HG02759 (cell line): ENCODE results near the gene ABR.

ENCODE experiments used
- ATAC-seq: cut with Tn5 transposase; IDR thresholded peaks from one replicate; pipeline ENCODE4 v1.9.1; 2021; ENCODE audit warnings: mild to moderate bottlenecking, moderate library complexity; ENCODE audit not compliant: unreplicated experiment

Gene ABR

DNA sequence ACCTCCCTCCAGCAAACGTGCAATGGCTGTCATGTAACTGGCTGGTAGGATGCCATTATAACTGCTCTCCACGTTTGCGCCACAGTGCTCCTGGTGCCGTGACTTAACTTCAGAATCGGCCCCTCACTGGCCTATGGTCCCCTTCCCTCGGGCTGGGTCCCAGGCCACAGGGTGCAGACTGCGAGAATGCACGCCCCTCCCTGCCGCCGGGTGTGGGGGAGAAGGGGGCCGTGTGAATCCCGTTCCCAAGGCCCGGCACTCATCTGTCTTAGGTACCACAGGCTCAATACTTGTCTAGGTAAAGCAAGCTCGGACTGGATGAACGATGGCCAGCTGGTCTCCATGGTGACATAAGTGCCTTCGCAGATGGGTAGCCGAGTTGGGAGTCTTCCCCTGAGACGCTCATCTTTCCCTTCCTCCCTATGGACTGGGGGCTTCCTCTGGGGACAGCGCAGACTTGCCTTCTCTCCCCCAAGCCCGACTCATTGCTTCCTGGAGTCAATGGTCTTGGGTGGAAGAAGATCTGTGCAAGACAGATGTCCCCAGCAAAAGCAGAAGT lies 145.1 kb downstream of the ABR start:
- ATAC-seq: no peak

DNA sequence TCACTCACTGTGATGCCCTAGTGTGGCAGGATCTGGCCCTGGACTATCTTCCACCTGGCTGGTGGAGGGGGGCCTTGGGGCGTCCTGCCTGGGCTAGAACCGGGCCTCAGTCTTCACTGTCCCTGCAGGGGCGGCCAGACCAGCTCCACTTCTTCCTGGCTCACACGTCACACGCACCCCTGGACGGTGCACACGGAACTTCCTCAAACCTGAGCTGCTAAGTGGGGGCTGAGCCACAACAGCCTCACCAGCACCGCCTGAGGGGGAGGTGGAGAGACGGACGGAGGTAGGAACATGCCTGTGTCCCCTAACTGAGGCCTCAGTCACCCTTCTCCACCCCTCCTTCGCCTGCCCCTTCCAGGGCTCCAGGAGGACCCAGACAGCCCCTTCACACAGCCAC lies 146.3 kb downstream of the ABR start:
- ATAC-seq: no peak

DNA sequence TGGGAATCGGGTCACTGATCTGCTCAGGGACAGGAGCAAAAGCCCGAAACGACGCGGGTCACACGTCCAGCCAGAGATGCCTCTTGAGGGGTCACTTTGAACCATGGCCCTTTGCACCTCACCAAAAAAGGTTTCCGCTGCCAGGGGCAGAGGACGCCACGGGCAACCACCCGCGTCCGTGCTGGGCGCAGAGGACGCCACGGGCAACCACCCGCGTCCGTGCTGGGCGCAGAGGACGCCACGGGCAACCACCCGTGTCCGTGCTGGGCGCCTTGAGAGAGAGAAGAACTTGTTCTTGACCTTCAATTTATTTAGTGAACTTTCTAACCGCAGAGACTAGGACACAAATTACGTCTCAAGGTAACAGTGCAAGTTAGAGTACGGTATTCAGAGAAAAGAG lies 147.4 kb downstream of the ABR start:
- no peak for ATAC-seq

DNA sequence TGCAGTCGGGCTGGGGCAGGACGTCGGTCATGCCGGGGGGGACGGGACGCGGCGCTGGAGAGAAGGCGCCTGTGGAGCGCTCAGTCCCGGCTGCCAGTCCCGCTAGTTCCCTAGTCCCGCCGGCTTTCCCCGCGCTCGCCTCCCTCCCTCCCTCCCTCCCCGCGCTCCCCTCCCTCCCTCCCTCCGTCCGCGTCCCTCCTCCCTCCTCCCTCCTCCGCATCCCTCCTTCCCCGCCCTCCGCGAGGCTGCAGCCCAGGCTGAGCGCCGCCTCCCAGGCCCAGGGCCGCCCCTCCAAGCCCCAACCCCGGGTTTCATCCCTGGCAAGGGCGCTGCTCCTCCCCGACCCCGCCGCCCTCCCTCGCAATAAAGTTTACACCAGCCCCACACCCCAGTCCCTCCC lies 148.1 kb downstream of the ABR start:
- no peak for ATAC-seq

DNA sequence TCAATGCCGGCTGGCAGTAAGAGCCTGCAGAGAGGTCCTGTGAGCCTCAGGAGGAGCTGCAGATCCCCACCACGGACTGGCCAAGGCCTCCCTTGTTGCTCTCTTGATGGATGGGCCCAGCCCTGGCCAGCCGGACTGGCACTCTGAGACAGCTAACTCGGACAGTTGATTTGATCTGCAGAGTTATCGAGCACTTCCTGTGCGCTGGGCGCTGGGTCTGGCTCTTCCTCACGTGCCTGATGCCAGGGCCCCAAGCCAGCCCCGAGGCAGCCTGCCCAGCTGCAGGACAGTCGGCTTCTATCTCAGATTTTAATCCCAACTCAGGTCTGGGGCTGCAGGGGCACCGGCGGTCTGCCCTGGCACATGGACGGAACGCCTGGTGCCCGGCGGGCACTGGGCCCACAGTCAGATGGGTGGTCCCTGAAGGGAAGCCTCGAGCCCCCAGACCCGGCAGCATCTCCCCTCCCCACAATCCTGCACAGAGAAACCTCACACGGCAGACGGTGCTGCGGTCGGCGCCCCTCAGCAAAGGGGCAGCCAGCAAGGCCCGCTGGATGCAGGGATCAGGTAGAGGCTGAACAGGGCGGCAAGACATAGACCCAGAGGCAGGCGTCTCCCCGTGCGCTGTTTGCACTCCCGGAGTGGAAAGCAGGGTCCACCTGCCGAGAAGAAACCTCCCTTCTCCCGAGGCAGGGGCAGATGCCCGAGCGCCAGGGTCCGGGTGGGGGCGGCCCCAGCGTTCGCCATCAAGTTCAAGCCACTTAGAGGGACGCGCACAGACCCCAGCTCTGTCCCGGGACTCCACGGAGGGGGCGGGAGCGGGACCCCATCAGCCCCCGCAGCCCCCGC lies 148.9 kb downstream of the ABR start:
- ATAC-seq: no peak

DNA sequence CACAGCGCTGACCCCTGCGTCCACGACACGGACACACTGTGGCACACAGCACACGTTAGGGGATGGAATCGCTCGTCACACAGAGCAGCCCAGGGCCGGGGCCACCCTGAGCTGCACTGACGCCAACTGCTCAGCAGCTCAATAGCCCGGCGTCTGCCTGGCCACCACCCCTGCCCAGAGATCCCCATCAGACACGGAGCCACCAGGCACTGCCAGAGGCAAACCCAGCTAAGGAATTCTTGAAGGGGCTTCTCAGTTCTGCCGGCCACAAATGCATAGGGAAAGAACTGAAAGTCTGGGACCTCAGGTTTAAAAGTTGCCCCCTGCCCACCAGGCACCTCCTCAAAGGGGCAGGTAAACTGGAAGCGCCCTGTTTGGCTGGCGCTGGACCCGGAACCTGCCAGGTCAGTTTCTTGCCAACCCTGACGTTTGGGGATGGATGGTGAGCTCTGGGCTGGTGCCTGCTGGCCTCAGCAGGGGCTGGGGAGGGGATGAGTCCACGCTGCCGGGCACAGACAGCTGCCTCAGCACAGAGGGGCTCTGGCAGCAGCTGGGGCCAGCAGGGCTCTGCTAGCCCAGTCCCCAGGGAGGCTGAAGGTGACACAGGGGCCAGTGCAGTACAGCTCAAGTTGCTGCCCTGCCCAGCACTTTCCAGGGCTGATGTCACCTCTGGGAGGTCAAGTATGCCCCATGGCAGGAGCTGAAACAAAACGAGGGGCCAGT lies 149.7 kb downstream of the ABR start:
- no peak for ATAC-seq

DNA sequence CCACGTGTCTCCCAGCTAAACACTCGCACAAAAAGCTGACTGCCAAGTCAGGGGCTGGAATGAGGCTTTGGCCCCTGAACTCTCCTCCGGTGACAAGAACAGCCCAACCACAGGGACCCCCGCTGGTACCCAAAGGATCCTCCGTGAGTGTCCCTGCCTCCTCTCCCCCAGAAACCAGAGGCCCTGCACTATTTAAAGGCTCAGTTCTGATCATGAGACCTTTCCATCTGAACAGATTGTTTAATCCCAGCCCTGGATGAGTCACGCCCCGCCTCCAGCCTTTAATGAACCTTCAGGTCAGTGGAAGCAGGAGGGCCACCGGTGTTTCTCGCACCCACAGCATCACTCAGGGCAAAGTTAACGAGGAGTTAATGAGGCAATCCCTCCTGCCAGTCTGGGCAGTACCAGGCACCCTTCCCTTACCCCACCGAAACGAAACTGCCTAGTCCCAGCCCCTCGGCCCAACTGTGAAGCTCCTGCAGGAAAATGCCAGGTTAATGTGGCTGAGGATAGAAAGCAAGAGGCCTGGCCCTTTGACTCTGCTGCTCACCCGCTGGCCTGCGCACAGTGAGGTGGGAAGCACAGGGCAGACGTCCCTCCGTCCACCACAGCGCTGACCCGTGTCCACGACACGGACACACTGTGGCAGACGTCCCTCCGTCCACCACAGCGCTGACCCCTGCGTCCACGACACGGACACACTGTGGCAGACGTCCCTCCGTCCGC lies 150.4 kb downstream of the ABR start:
- no peak for ATAC-seq

DNA sequence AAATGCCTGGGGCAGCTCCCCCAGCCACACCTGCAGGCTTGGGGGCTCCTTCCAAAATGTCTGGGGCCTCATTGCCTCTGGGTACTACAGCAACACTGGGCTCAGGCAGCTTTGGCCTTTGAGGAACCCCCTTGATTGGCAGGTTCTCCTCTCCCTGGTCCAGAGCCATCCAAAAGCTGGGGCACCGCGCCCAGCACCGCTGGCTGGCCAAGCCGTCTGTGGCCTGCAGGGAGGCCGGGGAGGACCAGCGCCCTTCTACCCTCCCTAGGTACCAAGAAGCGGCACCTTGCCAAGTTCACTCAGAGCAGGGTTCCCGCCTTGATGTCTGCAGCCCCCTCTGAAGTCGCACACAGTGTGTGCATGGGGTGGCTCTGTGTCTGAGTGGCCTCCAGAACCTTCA lies 152.7 kb downstream of the ABR start:
- no peak for ATAC-seq

DNA sequence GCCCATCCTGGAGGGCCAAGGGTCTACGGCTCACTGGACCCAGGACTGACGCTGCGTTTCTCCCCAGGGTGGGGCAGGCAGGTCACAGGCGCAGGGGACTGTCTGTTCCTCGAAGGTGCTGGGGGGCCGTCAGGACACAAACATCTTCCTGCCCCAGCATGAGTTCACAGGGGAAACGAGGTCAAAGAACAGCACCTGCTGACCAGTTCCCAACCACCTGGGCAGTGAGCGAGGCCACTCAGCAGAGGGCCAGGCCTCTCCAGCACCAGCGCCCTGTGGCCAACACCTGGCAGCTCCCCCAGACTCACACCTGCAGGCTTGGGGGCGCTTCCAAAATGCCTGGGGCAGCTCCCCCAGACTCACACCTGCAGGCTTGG lies 153.2 kb downstream of the ABR start:
- no peak for ATAC-seq

DNA sequence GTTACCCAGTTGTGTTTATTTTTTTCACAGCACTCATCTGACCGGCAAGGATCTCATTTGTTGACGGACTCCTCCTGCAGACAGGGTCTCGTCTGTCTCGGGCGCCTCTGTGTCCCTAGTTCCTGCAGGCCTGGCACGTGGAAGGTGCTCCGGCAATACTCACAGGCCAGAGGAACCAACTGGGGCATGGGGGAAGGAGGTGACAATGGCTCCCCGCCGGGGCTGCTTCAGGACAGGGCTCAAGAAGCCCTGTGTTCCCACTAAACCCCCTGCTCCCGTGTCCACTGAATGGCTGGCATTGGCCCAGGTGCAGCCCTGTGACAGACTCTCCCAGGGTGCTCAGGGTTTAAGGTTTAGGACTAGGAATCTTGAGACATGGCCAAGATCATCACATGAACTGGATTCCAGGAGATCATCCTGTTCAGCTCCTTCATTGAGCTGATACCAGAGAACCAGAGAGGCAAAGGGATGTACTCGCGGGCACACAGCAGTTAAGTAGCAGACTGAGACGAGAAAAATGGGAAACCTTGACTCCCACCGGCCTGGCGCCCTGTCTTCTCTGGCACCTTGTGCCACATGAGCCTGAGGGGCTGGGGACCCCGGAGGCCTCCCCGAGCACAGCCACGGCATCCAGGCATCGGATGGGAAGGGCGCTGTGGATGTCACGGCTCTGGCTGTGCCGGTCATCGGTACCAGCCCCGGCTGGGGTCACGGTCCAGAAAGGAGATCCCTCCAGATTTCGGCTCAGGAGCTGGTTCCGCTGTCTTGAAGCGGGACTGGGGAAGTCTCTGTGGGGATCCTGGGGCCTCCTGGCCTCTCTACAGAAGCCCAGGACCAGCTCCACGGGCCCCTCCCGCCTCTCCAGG lies 153.8 kb downstream of the ABR start:
- no peak for ATAC-seq

DNA sequence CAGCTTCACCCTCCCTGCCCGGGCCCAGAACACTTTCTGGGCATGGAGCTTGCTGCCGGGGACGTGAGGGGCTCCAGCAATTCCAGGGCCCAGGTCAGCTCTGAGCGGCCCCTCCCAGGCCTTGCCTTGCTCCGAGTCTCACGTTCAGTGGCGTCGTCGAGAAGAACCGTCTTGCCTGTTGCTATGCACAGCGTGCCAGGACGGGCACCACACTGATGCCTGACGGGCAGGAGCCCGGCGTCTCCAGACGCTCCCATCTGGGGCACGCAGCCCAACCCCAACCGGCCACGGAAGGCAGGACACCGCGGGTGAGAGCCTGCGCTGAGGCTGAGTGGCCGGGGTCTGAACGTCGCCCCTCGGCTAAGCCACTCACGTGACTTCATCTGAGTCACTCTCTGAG lies 155.7 kb downstream of the ABR start:
- ATAC-seq: no peak

DNA sequence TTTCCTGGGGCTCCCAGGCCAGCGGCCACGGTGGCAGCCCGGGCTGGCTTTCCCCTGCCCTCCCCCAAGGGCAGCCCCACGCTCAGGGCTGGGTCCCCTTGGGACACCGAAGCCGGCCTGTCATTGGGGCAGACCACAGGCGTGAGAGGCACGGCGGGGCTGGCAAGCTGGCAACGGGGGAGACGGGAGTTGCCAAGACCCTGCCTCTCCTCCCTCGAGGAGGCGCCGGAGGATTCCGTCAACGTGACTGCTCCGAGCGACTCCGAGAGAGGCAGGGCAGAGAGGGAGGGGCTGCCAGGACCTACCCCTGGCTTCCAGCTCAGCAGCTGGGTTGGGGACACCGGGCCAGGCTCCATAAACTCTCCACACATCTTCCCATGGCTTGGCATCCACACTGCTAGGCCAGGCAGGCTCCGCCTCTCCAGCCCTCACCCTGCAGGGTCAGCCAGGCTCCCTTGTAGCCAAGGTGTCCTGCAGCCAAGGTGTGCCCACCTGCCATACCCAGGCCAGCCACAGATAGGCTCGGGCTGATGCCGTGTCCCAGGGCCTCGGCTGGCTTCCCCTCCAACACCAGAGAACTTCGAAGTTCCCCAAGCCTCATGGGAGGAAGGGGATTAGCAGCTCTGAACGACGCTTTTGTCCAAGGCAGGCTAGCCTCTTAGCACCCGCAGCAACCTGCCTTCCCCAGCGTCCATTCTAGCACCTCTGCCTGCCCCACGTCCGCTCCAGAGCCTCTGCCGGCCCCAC lies 157.3 kb downstream of the ABR start:
- ATAC-seq: no peak

DNA sequence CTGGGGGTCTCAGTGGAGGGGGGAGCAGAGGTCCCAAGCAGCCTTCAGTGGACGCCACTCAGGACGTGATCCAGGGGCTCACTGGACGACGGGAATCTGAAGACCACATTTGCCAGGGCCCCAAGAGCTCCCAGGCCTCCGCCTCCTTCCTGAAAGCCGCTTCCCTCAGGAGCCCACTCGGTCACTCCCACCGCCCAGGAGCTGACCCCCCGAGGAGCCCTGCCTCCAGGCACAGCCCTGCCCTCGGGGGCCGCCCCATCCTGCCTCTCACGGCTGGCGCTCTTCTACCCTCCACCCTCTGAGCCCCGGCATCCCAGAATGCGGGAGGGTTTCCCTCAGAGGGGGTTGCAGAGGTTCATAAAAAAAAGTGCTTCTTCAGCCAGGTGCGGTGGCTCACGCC lies 158.6 kb downstream of the ABR start:
- no peak for ATAC-seq

DNA sequence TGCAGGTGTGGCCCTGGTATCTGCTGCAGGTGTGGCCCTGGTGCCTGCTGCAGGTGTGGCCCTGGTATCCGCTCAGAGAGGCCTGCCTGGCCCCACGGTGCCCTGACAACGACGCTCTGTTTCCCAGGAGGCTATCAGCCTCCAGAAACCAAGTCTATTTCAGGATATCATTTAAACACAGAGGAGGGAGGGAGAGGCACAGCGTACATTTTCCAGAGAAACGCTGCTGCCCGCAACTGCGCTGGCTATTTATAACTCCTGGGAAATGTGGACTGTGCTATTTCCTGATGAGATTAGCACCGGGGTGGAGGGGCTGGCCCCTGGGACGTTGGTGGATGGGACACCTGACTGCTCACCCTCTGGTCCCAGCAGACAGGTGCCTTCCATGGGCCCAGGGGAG lies 160.3 kb downstream of the ABR start:
- no peak for ATAC-seq

DNA sequence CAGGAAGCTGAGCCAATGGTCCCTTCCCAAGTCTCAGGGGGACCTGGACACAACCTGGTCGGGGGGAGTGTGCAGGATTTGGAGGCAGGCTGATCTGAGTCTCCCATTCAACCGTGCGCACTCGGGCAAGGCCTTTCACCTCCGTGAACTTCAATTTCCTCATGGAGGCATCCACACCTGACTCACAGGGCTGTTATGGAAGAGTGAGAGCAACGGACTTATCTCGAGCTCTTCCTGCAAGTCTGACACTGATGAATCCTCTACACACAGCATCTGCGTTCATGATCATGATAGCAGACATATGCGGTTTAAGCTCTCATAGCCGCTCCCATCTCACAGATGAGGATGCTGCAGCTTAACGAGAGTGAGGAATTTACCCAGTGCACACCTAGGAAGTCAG lies 161.2 kb downstream of the ABR start:
- ATAC-seq: no peak

DNA sequence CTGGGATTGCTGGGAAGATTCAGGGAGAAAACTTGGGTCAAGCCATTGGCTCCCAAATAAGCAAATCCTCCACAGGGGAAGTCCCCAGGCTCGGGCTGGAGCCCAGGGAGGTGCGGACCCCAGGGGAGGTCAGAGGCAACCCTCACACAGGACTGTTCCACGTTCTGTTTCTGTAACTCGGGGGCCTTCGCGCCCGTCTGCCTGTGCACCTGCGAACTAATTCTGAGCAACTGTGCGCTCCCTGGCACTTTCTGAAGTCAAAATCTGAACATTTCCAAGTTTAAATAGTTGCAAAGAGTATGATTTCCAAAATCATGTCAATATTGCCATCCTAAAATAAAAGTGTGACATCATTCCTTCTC lies 166.1 kb downstream of the ABR start:
- ATAC-seq: no peak

DNA sequence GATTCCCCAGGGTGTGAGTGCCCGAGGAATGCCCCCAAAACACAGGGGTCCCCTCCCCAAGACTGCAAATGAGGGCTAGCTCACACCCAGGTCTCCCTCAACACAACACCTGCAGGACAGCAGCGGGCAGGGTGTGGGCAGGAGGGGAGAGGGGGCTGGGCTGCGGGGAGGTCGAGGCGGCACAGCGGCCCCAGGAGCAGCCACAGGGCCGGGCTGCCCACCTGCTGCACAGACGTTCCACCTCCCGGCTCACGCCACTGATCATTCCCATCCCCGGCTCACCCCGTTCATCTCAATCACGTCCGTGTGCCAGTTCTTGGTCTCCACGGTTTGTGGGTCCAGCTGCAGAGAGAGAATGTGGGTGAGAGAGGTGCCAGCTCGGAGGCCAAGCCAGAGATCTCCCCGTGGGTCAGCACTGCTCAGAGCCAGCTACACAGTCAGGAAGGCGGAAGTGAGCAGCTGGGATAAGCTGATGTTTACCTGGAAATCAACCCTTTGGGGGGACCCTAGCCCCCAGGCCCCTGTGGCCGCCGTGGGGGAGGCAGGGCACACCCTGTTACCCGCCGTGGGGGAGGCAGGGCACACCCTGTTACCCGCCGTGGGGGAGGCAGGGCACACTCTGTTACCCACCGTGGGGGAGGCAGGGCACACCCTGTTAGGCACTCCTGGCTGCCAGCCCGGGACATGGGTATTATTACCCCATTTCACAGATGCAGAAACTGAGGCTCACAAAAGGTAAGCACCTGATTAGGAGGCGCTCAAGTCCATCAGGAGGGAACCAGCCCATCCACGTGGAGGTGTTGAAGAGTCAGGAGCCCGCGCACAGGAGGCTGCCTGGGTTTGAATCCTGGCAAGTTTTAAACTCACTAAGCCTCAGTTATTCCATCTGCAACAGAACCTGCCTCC lies 166.7 kb downstream of the ABR start:
- ATAC-seq: no peak

DNA sequence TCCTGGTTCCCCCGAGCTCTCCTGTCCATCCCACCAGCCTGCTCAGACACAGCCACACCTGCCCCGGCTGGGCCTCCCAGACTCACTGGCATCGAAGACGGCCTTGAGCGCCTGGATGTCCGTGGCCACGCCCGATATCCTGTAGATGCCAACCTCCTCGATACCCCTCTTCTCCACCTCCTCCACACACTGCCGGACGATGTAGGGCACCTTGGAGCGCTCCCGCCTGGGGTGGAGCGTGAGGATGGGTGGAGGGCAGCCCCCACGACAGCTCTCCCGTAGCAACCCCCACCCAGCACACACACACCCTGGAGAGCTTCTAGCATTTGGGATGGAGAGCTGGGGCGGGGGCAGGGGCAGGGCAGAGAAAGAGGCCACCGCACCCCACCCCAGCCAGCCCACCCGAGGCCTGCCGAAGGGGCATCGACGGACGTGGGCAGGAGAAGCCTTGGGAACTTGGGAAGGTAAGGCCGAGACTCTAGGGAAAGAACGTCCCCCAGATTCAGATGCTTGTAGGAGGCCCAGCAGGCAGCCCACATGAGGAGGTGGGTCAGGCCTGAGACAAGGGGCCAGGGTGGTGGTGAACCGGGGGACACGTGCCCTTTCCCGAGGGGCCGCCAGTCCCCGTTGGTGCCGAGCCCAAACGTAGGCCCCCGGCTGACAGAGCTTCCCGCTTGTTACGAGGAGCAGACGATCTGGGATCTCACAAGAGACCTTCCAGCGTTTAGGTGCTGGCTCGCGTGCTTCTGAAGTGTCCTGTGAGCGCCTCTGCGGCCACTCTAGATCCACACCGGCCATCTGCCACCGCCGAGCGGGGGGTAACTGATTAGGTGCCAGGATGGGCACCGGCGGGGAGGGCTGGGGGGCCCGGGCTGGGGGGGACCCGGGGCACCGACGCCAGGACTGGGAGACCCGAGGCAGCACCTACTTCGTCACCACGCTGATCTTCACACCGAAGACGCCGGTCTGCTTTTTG lies 167.7 kb downstream of the ABR start:
- no peak for ATAC-seq
